Liver (tissue), 9 donors: Measurements from ENCODE around the gene KRTAP10-7. TPM values are rescaled to one million over a fixed set of nuclear protein-coding genes. Genes with fewer than 3 reads are reported as not detected.
A peak's percentile ranks its signal among the peaks of the same experiment; 100 is the strongest.

ENCODE experiments used
- DNase-seq: peaks from one replicate; pipeline ENCODE4 v3.0.0-alpha.2; 2017; ENCODE audit warnings: low spot score
- H3K27ac ChIP-seq, 2 donors: one replicate each; pipeline ENCODE4 v1.7.0; 2013; ENCODE audit warnings: inconsistent platforms in 2 of 2, low read length in 2 of 2, control low read depth in 1 of 2, low read depth in 1 of 2, mild to moderate bottlenecking in 1 of 2
- H3K27me3 ChIP-seq, 4 donors: one replicate each; pipeline versions ENCODE4 v1.6.1 to v1.7.0; 2013; ENCODE audit warnings: low read length in 3 of 4, inconsistent platforms in 1 of 4, mild to moderate bottlenecking in 1 of 4, moderate library complexity in 1 of 4; ENCODE audit not compliant: control insufficient read depth in 4 of 4, insufficient read depth in 4 of 4
- H3K36me3 ChIP-seq, 4 donors: one replicate each; pipeline versions ENCODE4 v1.6.1 to v1.7.0; 2013; ENCODE audit warnings: low read length in 3 of 4, mild to moderate bottlenecking in 3 of 4, low read depth in 1 of 4, moderate library complexity in 1 of 4; ENCODE audit not compliant: control insufficient read depth in 4 of 4, insufficient read depth in 3 of 4
- H3K4me1 ChIP-seq, 4 donors: one replicate each; pipeline versions ENCODE4 v1.6.1 to v1.7.0; 2013; ENCODE audit warnings: low read length in 3 of 4, mild to moderate bottlenecking in 3 of 4, moderate library complexity in 1 of 4; ENCODE audit not compliant: control insufficient read depth in 4 of 4, insufficient read depth in 4 of 4
- H3K4me3 ChIP-seq, 3 donors: one replicate each; pipeline versions ENCODE4 v1.6.1 to v1.7.0; 2013; ENCODE audit warnings: low read length in 3 of 3, control low read depth in 1 of 3, low read depth in 1 of 3, mild to moderate bottlenecking in 1 of 3
- H3K9ac ChIP-seq, 2 donors: one replicate each; pipeline ENCODE4 v1.7.0; 2013; ENCODE audit warnings: low read length in 2 of 2, mild to moderate bottlenecking in 2 of 2, moderate library complexity in 2 of 2, control low read depth in 1 of 2, low read depth in 1 of 2
- H3K9me3 ChIP-seq, 4 donors: one replicate each; pipeline versions ENCODE4 v1.6.1 to v1.7.0; 2013; ENCODE audit warnings: low read length in 3 of 4; ENCODE audit not compliant: control insufficient read depth in 4 of 4
- ATF3 ChIP-seq: IDR thresholded peaks from 2 replicates; pipeline ENCODE4 v1.6.1; 2016; ENCODE audit warnings: antibody characterized with exemption
- EGR1 ChIP-seq, 2 donors: IDR thresholded peaks; 2 replicates each; pipeline ENCODE4 v1.6.1; 2016 to 2018; ENCODE audit warnings: antibody characterized with exemption in 2 of 2, low read depth in 2 of 2
- FOXA1 ChIP-seq: IDR thresholded peaks from 2 replicates; pipeline ENCODE4 v1.6.1; 2016; ENCODE audit warnings: antibody characterized with exemption
- FOXA2 ChIP-seq: IDR thresholded peaks from 2 replicates; pipeline ENCODE4 v1.6.1; 2016; ENCODE audit warnings: antibody characterized with exemption
- GABPA ChIP-seq, 2 donors: IDR thresholded peaks in 1 of 2; conservative IDR thresholded peaks in 1 of 2; 2 replicates each; pipeline ENCODE4 v1.6.1; 2016; ENCODE audit warnings: antibody characterized with exemption in 2 of 2, mild to moderate bottlenecking in 1 of 2, moderate library complexity in 1 of 2
- HNF4A ChIP-seq, 2 donors: conservative IDR thresholded peaks; 2 replicates each; pipeline ENCODE4 v1.6.1; 2016; ENCODE audit warnings: antibody characterized with exemption in 2 of 2, mild to moderate bottlenecking in 2 of 2
- HNF4G ChIP-seq: IDR thresholded peaks from 2 replicates; pipeline ENCODE4 v1.6.1; 2016; ENCODE audit warnings: antibody characterized with exemption
- JUND ChIP-seq, 2 donors: IDR thresholded peaks; 2 replicates each; pipeline ENCODE4 v1.6.1; 2016; ENCODE audit warnings: antibody characterized with exemption in 2 of 2
- MAX ChIP-seq: IDR thresholded peaks from 2 replicates; pipeline ENCODE4 v1.6.1; 2016; ENCODE audit warnings: antibody characterized with exemption
- NR2F2 ChIP-seq: IDR thresholded peaks from 2 replicates; pipeline ENCODE4 v1.6.1; 2016; ENCODE audit warnings: antibody characterized with exemption
- RAD21 ChIP-seq, 2 donors: IDR thresholded peaks; 2 replicates each; pipeline ENCODE4 v1.6.1; 2016; ENCODE audit warnings: antibody characterized with exemption in 2 of 2, mild to moderate bottlenecking in 2 of 2
- RXRA ChIP-seq, 2 donors: IDR thresholded peaks; 2 replicates each; pipeline ENCODE4 v1.6.1; 2017 to 2018; ENCODE audit warnings: antibody characterized with exemption in 2 of 2, mild to moderate bottlenecking in 1 of 2
- SP1 ChIP-seq: IDR thresholded peaks from 2 replicates; pipeline ENCODE4 v1.6.1; 2018; ENCODE audit warnings: antibody characterized with exemption, mild to moderate bottlenecking
- TAF1 ChIP-seq: conservative IDR thresholded peaks from 2 replicates; pipeline ENCODE4 v1.6.1; 2016; ENCODE audit warnings: antibody characterized with exemption, mild to moderate bottlenecking
- YY1 ChIP-seq: IDR thresholded peaks from 2 replicates; pipeline ENCODE4 v1.6.1; 2016; ENCODE audit warnings: antibody characterized with exemption, mild to moderate bottlenecking
- WGBS: extraction: QIAGEN DNeasy Blood & Tissue Kit; methylation state at CpG from one replicate; pipeline ENCODE4 v1.1.7; 2013; 5-methylcytosine and 5-hydroxymethylcytosine counted together
- polyA plus RNA-seq, 2 donors: library from polyadenylated mRNA; stranded (reverse) in 1 of 2; unstranded in 1 of 2; fragments of 200-250 nt in 1 of 2; fragments of >200 nt in 1 of 2; fragmentation: Nextera tagmentation in 1 of 2; extraction: Ambion mirVana in 1 of 2; gene quantifications; one replicate each; pipeline versions ENCODE4 v1.2.1 to v1.2.3, GENCODE V29; 2013 to 2015
- total RNA-seq, 2 donors: library from RNA; depleted of rRNA; stranded (reverse); fragments of >200 nt; gene quantifications; one replicate each; pipeline ENCODE4 v1.2.3, GENCODE V29; 2014
- TF ChIP-seq, protein P1 (sequence below): IDR thresholded peaks from 2 replicates; pipeline ENCODE4 v1.6.1; 2016; ENCODE audit warnings: antibody characterized with exemption, mild to moderate bottlenecking
- TF ChIP-seq, protein P2 (sequence below): fragments of 150-350 bp; IDR thresholded peaks from 2 replicates; pipeline ENCODE4 v1.5.1; 2017; ENCODE audit warnings: improper control_type of control experiment, low read depth, low read length; ENCODE audit not compliant: missing input control
- TF ChIP-seq, protein P3 (sequence below): IDR thresholded peaks from 2 replicates; pipeline ENCODE4 v1.6.1; 2016; ENCODE audit warnings: antibody characterized with exemption
- donor health status: healthy.
- donor health status: healthy.
- donor health status: healthy.
- donor health status: healthy.
- donor health status: healthy.

KRTAP10-7 gene
- total and polyA plus RNA-seq, 4 donors, result not detected

GRCh38 chr21:44568261-44568660, 32.1 kb upstream of the KRTAP10-7 start (continued):
- no peak for TF ChIP-seq TAF1
- no peak for TF ChIP-seq YY1
- no peak for TF ChIP-seq RAD21 (IDR thresholded peaks at IDR 0.05)
- TF ChIP-seq JUND (IDR thresholded peaks at IDR 0.05), result no peak
- no peak for TF ChIP-seq RXRA (IDR thresholded peaks at IDR 0.05)
- no peak for TF ChIP-seq NR2F2
- no peak for TF ChIP-seq HNF4G

DNA sequence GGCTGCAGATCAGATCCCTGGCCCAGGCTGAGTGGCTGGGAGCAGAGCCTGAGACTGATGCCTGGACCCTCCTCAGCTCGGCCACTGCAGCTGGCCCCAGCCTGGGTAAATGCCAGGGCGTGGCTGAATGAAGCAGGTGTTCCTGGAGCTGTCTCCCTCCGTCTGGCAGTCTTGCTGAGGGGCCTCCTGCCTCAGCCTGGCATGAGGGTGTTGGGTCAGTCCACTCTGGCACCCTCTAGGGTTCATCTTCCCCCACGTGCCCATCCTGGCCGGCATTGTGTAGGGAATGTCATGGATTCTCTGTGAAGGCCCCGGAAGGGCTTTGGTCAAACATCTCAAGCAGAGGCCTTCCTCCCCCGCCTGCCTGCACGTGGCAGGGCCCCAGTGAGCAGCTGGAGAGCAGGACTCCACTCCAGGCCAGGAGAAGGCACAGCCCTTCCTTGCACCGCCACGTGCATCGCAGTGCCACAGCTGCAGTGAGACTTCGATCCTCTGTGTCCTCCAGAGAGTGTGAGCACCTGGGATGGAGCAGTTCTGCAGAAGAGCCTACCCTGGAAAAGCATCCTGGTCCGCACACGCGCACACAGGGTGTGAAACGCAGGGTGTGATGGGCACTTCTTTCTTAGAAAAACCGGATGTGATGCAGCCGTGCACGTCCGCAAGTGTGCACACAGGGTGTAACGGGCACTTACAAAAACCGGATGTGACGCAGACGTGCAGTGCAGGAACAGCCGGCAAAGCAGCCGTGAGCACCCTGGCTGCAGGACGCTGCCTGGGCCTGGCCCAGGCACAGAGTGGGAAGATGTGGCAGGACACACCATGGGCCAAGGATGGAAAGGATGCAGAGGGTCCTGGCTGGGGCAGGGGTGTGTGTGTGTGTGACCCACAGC, 31.5 kb upstream of the KRTAP10-7 start:
- Histone ChIP-seq H3K27ac (no peak overlapping the region), H3K9ac (no peak overlapping the region), H3K4me1 (no peaks in the 10 kb centered on the region), H3K4me3 (no peak overlapping the region), H3K36me3 (no peaks in the 10 kb centered on the region), H3K27me3 (no peaks in the 10 kb centered on the region), H3K9me3 (peaks cover 0 to 3% (median 1%) of the 10 kb centered on the region in 4 donors)
- WGBS, result 77% methylated on average over 27 of the region's 27 CpGs
- DNase-seq, result peak; percentile 29
- no peak for TF ChIP-seq TAF1

DNA sequence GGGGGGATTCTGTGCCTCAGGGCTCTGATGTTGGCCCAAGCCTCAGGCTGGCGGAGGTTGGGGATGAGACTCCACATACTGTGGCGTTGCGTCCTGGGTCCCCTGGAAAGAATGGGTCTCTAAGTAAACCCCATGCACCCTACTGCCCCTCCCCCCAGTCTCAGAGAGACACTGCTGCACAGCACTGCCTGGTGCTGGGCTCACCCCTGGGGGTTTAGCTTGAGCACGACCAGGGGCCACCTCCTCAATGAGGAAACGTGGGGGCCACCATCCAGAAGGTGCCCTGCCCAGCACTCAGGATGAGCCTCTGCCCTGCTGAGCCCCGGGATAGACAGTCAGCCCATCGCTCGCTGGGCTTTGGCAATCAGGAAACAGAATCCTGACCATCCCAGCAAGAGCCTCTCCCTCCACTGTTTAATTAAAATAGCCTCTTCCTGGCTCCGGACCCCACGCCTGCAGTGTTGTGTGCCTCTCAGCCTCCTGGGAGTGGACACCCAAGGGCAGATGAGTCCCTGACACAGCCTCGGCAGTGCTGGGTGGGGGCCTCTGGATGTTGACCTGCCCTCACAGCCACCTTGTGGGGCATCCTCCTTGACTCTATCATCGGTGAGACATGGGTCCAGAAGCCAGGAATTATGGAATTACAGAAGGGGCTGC, 30.4 kb upstream of the KRTAP10-7 start:
- DNase-seq, result peak; percentile 19
- Histone ChIP-seq H3K36me3 (no peaks in the 10 kb centered on the region), H3K4me1 (peaks cover 0 to 7% (median 3%) of the 10 kb centered on the region in 4 donors), H3K9ac (no peak overlapping the region), H3K4me3 (no peak overlapping the region), H3K27me3 (no peaks in the 10 kb centered on the region), H3K9me3 (peaks cover 0 to 3% (median 1%) of the 10 kb centered on the region in 4 donors), H3K27ac (no peak overlapping the region)
- TF ChIP-seq, protein P1, sequence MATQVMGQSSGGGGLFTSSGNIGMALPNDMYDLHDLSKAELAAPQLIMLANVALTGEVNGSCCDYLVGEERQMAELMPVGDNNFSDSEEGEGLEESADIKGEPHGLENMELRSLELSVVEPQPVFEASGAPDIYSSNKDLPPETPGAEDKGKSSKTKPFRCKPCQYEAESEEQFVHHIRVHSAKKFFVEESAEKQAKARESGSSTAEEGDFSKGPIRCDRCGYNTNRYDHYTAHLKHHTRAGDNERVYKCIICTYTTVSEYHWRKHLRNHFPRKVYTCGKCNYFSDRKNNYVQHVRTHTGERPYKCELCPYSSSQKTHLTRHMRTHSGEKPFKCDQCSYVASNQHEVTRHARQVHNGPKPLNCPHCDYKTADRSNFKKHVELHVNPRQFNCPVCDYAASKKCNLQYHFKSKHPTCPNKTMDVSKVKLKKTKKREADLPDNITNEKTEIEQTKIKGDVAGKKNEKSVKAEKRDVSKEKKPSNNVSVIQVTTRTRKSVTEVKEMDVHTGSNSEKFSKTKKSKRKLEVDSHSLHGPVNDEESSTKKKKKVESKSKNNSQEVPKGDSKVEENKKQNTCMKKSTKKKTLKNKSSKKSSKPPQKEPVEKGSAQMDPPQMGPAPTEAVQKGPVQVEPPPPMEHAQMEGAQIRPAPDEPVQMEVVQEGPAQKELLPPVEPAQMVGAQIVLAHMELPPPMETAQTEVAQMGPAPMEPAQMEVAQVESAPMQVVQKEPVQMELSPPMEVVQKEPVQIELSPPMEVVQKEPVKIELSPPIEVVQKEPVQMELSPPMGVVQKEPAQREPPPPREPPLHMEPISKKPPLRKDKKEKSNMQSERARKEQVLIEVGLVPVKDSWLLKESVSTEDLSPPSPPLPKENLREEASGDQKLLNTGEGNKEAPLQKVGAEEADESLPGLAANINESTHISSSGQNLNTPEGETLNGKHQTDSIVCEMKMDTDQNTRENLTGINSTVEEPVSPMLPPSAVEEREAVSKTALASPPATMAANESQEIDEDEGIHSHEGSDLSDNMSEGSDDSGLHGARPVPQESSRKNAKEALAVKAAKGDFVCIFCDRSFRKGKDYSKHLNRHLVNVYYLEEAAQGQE, result no peak
- TF ChIP-seq SP1, result no peak
- TF ChIP-seq YY1, result no peak
- no peak for TF ChIP-seq RAD21 (IDR thresholded peaks at IDR 0.05)
- no peak for TF ChIP-seq NR2F2
- no peak for TF ChIP-seq GABPA (IDR thresholded peaks at IDR 0.05 in 1 of 2, conservative IDR thresholded peaks at IDR 0.05 in 1 of 2)
- no peak for TF ChIP-seq FOXA1
- no peak for TF ChIP-seq TAF1
- no peak for TF ChIP-seq MAX
- no peak for TF ChIP-seq EGR1 (IDR thresholded peaks at IDR 0.05; ENCODE audit: low read depth in 2 of 2)
- no peak for TF ChIP-seq HNF4G
- no peak for TF ChIP-seq JUND (IDR thresholded peaks at IDR 0.05)
- no peak for TF ChIP-seq RXRA (IDR thresholded peaks at IDR 0.05)
- TF ChIP-seq, protein P2, sequence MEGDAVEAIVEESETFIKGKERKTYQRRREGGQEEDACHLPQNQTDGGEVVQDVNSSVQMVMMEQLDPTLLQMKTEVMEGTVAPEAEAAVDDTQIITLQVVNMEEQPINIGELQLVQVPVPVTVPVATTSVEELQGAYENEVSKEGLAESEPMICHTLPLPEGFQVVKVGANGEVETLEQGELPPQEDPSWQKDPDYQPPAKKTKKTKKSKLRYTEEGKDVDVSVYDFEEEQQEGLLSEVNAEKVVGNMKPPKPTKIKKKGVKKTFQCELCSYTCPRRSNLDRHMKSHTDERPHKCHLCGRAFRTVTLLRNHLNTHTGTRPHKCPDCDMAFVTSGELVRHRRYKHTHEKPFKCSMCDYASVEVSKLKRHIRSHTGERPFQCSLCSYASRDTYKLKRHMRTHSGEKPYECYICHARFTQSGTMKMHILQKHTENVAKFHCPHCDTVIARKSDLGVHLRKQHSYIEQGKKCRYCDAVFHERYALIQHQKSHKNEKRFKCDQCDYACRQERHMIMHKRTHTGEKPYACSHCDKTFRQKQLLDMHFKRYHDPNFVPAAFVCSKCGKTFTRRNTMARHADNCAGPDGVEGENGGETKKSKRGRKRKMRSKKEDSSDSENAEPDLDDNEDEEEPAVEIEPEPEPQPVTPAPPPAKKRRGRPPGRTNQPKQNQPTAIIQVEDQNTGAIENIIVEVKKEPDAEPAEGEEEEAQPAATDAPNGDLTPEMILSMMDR, result no peak
- no peak for TF ChIP-seq HNF4A (conservative IDR thresholded peaks at IDR 0.05)
- TF ChIP-seq ATF3, result no peak
- TF ChIP-seq, protein P3, sequence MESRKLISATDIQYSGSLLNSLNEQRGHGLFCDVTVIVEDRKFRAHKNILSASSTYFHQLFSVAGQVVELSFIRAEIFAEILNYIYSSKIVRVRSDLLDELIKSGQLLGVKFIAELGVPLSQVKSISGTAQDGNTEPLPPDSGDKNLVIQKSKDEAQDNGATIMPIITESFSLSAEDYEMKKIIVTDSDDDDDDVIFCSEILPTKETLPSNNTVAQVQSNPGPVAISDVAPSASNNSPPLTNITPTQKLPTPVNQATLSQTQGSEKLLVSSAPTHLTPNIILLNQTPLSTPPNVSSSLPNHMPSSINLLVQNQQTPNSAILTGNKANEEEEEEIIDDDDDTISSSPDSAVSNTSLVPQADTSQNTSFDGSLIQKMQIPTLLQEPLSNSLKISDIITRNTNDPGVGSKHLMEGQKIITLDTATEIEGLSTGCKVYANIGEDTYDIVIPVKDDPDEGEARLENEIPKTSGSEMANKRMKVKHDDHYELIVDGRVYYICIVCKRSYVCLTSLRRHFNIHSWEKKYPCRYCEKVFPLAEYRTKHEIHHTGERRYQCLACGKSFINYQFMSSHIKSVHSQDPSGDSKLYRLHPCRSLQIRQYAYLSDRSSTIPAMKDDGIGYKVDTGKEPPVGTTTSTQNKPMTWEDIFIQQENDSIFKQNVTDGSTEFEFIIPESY, result no peak
- TF ChIP-seq FOXA2, result no peak
- 85% methylated on average over 12 of the region's 12 CpGs for WGBS
